HEK293T (cell line): ENCODE results near the gene SMIM30.
A peak's percentile ranks its signal among the peaks of the same experiment; 100 is the strongest.
"Not testable (repeated sequence)": the region's sequence is repeated elsewhere in the genome, so short reads cannot be mapped to it uniquely, and the experiment has no call there.

Experiments
- CTCF ChIA-PET: fragments of 350-600 bp; formaldehyde crosslinking; extraction: SDS; loops from one replicate; lab custom pipeline; 2021; ENCODE audit warnings: antibody characterized with exemption, inconsistent platforms; lab: Yijun Ruan, JAX
- POLR2A ChIA-PET: fragments of 350-600 bp; formaldehyde crosslinking; extraction: SDS; loops from one replicate; lab custom pipeline; 2020; ENCODE audit warnings: antibody characterized with exemption, inconsistent platforms; lab: Yijun Ruan, JAX
- DNase-seq: peaks from one replicate; pipeline ENCODE4 v3.0.0; 2012; ENCODE audit warnings: mixed read lengths; ENCODE audit errors: extremely low spot score
- ARNT ChIP-seq: fragments of 450-650 bp; IDR thresholded peaks from 2 replicates; pipeline ENCODE4 v1.6.1; 2017; ENCODE audit warnings: mild to moderate bottlenecking
- BHLHE40 ChIP-seq: fragments of 450-650 bp; IDR thresholded peaks from 2 replicates; pipeline ENCODE4 v1.6.1; 2016; ENCODE audit warnings: mild to moderate bottlenecking, moderate library complexity, borderline replicate concordance
- CTBP1 ChIP-seq: fragments of 450-650 bp; IDR thresholded peaks from 2 replicates; pipeline ENCODE4 v1.6.1; 2016; ENCODE audit warnings: borderline replicate concordance
- ELF4 ChIP-seq: fragments of 450-650 bp; IDR thresholded peaks from 2 replicates; pipeline ENCODE4 v1.6.1; 2017; ENCODE audit warnings: antibody characterized with exemption
- FOXA1 ChIP-seq: fragments of 450-650 bp; IDR thresholded peaks from 2 replicates; pipeline ENCODE4 v1.6.1; 2016; ENCODE audit warnings: mild to moderate bottlenecking
- FOXK2 ChIP-seq: fragments of 450-650 bp; IDR thresholded peaks from 2 replicates; pipeline ENCODE4 v1.6.1; 2016; ENCODE audit warnings: mild to moderate bottlenecking
- FOXM1 ChIP-seq: fragments of 450-650 bp; IDR thresholded peaks from 2 replicates; pipeline ENCODE4 v1.6.1; 2017; ENCODE audit warnings: mild to moderate bottlenecking, borderline replicate concordance
- HDGF ChIP-seq: fragments of 450-650 bp; IDR thresholded peaks from 2 replicates; pipeline ENCODE4 v1.6.1; 2017; ENCODE audit warnings: antibody characterized with exemption, borderline replicate concordance
- L3MBTL2 ChIP-seq: fragments of 450-650 bp; conservative IDR thresholded peaks from 2 replicates; pipeline ENCODE4 v1.6.1; 2016; ENCODE audit warnings: mild to moderate bottlenecking
- LEF1 ChIP-seq: fragments of 450-650 bp; IDR thresholded peaks from 2 replicates; pipeline ENCODE4 v1.6.1; 2017; ENCODE audit warnings: mild to moderate bottlenecking, borderline replicate concordance
- NFRKB ChIP-seq: fragments of 450-650 bp; IDR thresholded peaks from 2 replicates; pipeline ENCODE4 v1.6.1; 2016; ENCODE audit warnings: mild to moderate bottlenecking, moderate library complexity
- SP1 ChIP-seq: fragments of 450-650 bp; IDR thresholded peaks from 2 replicates; pipeline ENCODE4 v1.6.1; 2017
- SUZ12 ChIP-seq: fragments of 450-650 bp; IDR thresholded peaks from 2 replicates; pipeline ENCODE4 v1.6.1; 2016; ENCODE audit warnings: mild to moderate bottlenecking
- TARDBP ChIP-seq: fragments of 450-650 bp; IDR thresholded peaks from 2 replicates; pipeline ENCODE4 v1.6.1; 2016
- ZNF384 ChIP-seq: fragments of 450-650 bp; IDR thresholded peaks from 2 replicates; pipeline ENCODE4 v1.6.1; 2016
- TF ChIP-seq, protein P1 (sequence below): fragments of 450-650 bp; IDR thresholded peaks from 2 replicates; pipeline ENCODE4 v1.6.1; 2016

Gene SMIM30, protein sequence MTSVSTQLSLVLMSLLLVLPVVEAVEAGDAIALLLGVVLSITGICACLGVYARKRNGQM

DNA sequence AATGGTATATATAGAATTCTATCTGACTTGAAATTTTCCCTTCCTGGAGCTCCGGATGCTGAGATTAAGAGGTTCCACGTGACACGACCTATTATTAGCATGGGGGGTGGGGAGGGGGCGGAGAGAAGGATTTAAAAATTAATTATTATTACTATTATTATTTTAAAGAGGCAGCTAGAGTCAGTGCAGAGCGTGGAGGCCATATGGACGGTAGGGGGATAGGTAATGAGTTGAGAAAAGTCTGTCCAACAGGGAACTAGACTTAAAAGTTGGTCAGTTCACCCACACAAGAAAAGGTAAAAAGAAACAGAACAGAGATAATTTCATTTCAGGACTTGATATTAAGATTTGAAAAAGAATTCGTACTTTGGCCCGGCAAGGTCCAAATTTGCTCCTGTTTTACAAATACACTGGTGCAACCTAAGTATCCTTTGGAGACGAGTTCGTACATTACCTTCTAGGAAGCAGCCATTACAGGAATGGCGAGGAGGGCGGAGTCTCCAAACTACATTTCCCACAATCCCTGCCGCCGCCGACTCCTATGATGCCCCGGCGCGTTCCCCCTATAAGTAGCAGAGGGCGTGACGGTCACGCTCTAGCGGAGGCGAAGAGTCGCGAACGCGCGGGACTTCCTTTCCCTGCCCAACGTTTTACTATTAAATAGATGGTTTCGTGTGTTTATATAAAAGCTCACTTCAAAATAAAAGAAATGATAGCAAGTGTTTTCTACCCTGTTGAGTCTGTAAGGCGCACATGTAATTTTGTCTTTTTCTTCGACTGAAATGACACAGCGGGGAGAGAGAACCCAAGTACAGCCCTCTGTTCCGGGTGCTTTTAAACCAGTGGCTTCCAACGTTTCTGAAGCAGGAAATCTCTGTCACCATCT, at the start of gene SMIM30:
TSS of gene SMIM30 (minus strand) at position 481 of the 886 bp plus-strand sequence. CDS start 976 bp downstream, outside the sequence.
- POLR2A ChIA-PET: interaction anchor here (0.7 to 1.3 kb wide), 2 partner anchors 18 to 32 kb away, joined by 3 to 5 read pairs; partner anchors contain the start of gene GPR85
- no peak; the same call in 1 of the 2 replicates for TF ChIP-seq ELF4
- TF ChIP-seq TARDBP: peak; percentile 90
- TF ChIP-seq FOXK2: no peak
- no peak for TF ChIP-seq BHLHE40
- TF ChIP-seq CTBP1: no peak
- TF ChIP-seq FOXA1: no peak
- peak; percentile 90 for TF ChIP-seq L3MBTL2

DNA sequence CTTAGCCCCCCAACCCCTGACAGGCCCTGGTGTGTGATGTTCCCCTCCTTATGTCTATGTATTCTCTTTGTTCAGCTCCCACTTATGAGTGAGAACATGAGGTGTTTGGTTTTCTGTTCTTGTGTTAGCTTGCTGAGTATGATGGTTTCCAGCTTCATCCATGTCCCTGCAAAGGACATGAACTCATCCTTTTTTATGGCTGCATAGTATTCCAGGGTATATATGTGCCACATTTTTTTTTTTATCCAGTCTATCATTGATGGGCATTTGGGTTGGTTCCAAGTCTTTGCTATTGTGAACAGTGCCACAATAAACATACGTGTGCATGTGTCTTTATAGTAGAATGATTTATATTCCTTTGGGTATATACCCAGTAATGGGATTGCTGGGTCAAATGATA, 47.8 kb upstream of the SMIM30 start:
- CTCF ChIA-PET, POLR2A ChIA-PET, DNase-seq: not testable (repeated sequence)

More for the DNA sequence above, at the start of gene SMIM30:
- peak; percentile 87 for DNase-seq
- CTCF ChIA-PET: no interaction called here

DNA sequence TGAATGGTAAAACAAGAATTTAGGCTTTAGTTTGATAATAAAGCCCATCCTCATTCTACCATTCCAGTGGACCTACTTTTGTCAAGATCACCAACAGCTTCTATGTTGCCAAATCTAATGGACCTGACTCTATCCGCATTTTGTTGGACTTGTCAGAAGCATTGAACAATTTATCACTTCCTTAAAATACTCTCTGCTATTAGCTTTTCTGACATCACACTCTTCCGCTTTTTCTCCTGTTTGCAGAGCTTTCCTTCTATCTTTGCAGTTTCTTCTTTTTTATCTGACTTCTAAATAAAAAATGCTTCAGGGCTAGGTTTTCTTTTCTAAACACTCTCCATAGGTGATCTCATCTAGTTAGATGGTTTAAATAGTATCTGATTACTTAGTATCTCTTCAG, 42.7 kb upstream of the SMIM30 start:
- no peak for DNase-seq
- no peak for TF ChIP-seq SP1
- no peak for TF ChIP-seq BHLHE40
- TF ChIP-seq ZNF384: no peak
- no peak for TF ChIP-seq CTBP1
- TF ChIP-seq ARNT: no peak
- TF ChIP-seq NFRKB: no peak
- no peak for TF ChIP-seq FOXA1
- TF ChIP-seq LEF1: no peak
- no peak for TF ChIP-seq L3MBTL2
- TF ChIP-seq, protein P1, sequence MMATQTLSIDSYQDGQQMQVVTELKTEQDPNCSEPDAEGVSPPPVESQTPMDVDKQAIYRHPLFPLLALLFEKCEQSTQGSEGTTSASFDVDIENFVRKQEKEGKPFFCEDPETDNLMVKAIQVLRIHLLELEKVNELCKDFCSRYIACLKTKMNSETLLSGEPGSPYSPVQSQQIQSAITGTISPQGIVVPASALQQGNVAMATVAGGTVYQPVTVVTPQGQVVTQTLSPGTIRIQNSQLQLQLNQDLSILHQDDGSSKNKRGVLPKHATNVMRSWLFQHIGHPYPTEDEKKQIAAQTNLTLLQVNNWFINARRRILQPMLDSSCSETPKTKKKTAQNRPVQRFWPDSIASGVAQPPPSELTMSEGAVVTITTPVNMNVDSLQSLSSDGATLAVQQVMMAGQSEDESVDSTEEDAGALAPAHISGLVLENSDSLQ: no peak
- ChIA-PET POLR2A (no interaction called here), CTCF (interaction anchor here (1.2 to 2.4 kb wide), 3 partner anchors 10 to 261 kb away, joined by 3 to 19 read pairs (median 4); no protein-coding TSS in a partner anchor)

DNA sequence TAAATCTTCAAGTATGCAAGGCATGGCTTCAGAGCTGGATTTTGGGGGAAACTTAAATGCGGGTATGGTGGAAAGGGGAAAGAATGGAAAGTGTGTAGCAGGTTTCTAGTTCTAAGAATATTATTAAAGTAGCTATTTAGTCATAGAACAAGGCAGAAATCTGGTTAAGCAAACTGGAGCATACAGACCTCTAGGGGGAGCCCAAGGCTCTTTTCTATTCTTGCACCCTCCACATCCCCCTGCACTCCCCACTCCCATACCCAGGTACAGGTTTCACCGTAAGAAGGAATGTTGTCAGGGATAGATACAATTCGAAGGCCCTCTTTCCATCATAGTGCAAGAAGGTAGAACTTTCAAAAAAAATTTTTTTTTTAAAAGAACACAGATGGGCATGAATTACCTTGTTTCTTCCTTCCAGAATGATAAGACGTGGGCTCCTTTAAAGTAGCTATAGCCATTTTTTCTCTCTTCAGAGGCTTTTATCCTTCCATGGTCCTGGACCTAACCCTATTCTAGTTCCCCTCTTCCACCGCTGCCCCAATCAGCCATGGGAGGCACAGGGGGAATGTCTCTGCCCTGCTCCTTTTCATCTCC, 41.5 kb upstream of the SMIM30 start:
- CTCF ChIA-PET: interaction anchor here (0.6 to 2.4 kb wide), 13 partner anchors 9 to 272 kb away, joined by 3 to 19 read pairs (median 3); no protein-coding TSS in a partner anchor
- DNase-seq: peak; percentile 60
- TF ChIP-seq BHLHE40: no peak
- TF ChIP-seq HDGF: no peak
- TF ChIP-seq SUZ12: no peak
- no peak for TF ChIP-seq LEF1
- no peak for TF ChIP-seq FOXA1
- no peak for TF ChIP-seq ZNF384
- no peak for TF ChIP-seq L3MBTL2
- no peak for TF ChIP-seq ARNT
- no peak for TF ChIP-seq CTBP1
- no peak for TF ChIP-seq FOXK2
- TF ChIP-seq NFRKB: no peak
- no peak for TF ChIP-seq SP1
- no peak for TF ChIP-seq TARDBP
- TF ChIP-seq, protein P1: no peak
- no peak for TF ChIP-seq FOXM1
- TF ChIP-seq ELF4: no peak
- POLR2A ChIA-PET: no interaction called here

DNA sequence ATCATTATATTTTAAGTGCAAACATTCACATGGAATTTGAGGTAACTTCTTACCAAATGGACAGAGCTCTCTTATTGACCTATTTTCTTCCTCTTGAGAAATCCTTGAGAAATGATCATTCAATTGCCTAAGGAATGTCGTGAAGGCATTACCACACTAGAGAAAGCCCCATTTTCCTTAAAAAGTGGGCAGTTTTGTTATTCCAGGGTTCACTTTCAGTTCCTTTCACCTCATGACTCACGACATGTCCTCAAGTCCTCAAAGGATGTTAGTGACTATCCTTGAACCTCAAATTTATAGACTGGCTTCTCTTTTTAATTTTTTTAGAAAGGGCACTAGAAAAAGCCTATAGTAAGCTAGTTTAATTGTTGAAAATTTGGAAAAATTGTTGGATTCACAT, 40.4 kb upstream of the SMIM30 start:
- ChIA-PET CTCF (interaction anchor here (1.0 to 2.4 kb wide), 3 partner anchors 14 to 263 kb away, joined by 3 to 19 read pairs (median 7); no protein-coding TSS in a partner anchor), POLR2A (no interaction called here)
- DNase-seq: no peak
- TF ChIP-seq L3MBTL2 (no peak), ELF4 (no peak), ARNT (no peak), LEF1 (no peak), HDGF (no peak), FOXA1 (no peak), FOXM1 (no peak), FOXK2 (no peak), BHLHE40 (no peak), NFRKB (no peak), TARDBP (no peak), ZNF384 (no peak), CTBP1 (no peak), SP1 (no peak), SUZ12 (no peak)
- TF ChIP-seq, protein P1: no peak
